ENCODE data around the gene HIP1R.

HIP1R gene

GRCh38 chr12:122884860-122885259 is 49.6 kb downstream of the HIP1R start:
- no peak overlapping the region for H3K4me3 ChIP-seq (ENCODE audit: low read depth, low read length)
- TF ChIP-seq, protein P1, sequence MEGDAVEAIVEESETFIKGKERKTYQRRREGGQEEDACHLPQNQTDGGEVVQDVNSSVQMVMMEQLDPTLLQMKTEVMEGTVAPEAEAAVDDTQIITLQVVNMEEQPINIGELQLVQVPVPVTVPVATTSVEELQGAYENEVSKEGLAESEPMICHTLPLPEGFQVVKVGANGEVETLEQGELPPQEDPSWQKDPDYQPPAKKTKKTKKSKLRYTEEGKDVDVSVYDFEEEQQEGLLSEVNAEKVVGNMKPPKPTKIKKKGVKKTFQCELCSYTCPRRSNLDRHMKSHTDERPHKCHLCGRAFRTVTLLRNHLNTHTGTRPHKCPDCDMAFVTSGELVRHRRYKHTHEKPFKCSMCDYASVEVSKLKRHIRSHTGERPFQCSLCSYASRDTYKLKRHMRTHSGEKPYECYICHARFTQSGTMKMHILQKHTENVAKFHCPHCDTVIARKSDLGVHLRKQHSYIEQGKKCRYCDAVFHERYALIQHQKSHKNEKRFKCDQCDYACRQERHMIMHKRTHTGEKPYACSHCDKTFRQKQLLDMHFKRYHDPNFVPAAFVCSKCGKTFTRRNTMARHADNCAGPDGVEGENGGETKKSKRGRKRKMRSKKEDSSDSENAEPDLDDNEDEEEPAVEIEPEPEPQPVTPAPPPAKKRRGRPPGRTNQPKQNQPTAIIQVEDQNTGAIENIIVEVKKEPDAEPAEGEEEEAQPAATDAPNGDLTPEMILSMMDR (IDR thresholded peaks at IDR 0.05; ENCODE audit: low read depth, low read length), result no peak

DNA sequence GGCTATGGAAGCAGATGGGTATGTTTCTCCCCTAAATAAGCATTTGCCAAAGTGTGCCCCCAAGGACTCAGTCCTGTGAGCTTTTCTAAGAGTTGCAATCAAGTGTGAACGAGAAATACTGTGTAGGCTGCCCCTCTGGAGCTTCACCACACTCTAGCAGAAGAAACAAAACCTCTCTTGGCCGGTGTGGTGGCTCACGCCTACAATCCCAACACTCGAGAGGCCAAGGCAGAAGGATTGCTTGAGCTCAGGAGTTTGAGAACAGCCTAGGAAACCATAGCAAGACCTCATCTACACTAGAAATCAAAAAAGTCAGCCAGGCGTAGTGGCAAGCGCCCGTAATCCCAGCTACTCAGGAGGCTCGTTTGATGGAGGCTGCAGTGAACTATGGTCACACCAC is 50.9 kb downstream of the HIP1R start:
- no peak overlapping the region for H3K4me3 ChIP-seq (ENCODE audit: low read depth, low read length)
- TF ChIP-seq, protein P1 (IDR thresholded peaks at IDR 0.05; ENCODE audit: low read depth, low read length), result no peak

- H3K4me3 ChIP-seq (ENCODE audit: low read depth, low read length), result no peak overlapping the region
- TF ChIP-seq, protein P1 (IDR thresholded peaks at IDR 0.05; ENCODE audit: low read depth, low read length), result no peak
Observed at GRCh38 chr12:122886851-122887818, 51.9 kb downstream of the HIP1R start.

DNA sequence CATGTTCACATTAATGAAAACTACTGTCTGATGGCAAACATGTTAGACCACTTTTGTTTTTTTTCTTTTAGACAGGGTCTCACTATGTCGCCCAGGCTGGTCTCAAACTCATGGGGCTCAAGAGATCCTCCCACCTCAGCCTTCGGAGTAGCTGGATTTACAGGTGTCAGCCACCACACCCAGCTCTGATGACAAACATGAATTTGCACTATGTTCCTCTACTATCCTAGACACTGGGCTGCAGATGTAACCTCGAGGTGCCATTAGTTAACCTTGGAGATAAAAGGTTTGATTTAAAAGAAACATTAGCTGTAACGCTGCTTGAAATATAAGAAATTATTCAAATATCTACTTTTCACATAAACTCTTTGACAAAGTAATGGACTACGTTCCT is 52.6 kb downstream of the HIP1R start:
- no peak overlapping the region for H3K4me3 ChIP-seq (ENCODE audit: low read depth, low read length)
- TF ChIP-seq, protein P1 (IDR thresholded peaks at IDR 0.05; ENCODE audit: low read depth, low read length), result no peak

DNA sequence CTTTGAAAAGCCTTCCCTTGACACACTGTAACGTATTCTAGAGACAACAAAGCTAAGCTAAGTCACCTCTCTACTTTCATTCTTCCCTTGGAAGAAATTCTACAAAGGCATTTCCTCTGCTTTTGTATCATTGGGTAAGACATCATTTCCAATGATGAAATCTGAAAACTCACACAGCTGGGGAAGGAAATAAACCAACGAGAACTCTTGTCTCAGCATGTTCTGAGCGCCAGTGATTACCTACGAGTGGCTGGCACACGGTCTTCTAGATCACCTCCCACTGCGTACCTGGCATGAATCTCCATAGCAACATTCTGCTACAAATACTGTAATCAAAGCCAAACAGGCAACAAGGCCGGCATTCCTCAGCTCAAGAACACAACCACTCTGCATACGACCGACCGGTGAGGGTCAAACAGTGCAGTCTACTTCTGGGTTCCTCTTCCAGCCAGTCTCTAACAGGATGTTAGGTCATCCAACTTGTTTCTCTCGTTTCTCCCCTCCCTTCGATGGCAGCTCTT is 53.0 kb downstream of the HIP1R start:
- H3K4me3 ChIP-seq (ENCODE audit: low read depth, low read length), result no peak overlapping the region

GRCh38 chr12:122889761-122890520 is 54.7 kb downstream of the HIP1R start:
- no peak overlapping the region for H3K4me3 ChIP-seq (ENCODE audit: low read depth, low read length)
- TF ChIP-seq, protein P1 (IDR thresholded peaks at IDR 0.05; ENCODE audit: low read depth, low read length), result no peak

More for the DNA sequence above, 53.0 kb downstream of the HIP1R start:
- TF ChIP-seq, protein P1 (IDR thresholded peaks at IDR 0.05; ENCODE audit: low read depth, low read length), result no peak
